Measurements from ENCODE around the gene C10orf105. TPM values are rescaled to one million over a fixed set of nuclear protein-coding genes. Genes with fewer than 3 reads are reported as not detected.

Gene C10orf105, protein sequence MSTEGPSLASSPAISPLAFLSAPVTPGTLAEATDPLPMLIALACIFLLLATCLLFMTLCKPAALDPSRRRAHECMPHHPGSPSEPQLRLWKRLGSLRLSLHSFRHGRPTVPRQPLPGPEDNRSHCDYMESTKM
- total RNA-seq: not detected in 2 replicates

DNA sequence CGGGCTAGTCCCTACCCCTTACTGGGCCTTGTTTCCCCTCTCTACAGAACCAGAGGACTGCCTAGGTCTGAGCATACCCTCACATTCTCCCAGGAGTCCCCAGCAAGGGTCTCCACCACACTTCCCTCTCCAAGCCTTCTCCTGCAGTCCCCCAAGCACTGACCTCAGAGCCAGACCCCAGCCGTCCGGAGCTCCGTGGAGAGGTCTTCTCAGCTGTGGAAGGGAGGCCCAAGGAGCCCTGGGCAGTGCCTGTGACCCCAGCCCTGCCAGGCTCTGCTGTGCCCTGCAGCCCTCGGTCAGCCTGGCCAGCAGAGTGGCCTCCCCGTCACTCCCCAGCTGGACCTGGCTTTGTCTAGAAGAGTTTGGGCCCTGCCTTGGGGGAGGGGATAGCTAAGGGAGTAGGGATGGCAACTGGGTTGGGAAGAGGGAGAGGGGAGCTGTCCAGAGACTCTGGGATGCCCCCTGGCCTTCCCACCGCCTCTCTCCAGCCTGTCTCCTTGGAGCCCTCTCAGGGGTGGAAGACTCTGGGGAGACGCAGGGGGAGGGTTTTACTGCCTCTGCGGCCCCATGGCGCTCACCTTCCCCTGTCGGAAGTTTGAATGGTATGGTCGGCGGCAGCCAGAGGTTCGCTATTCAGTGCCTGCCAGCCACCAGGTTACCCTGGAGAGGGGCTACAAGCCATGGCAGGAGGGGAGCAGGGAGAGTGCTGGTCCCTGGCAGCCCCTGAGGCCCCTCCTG lies at the start of gene C10orf105:
C10orf105 (minus strand) TSS at position 315 of the 738 bp plus-strand sequence. CDS start 3,441 bp downstream, outside the sequence.

Other genes with a start within 250 kb of the C10orf105 start
- 2.8 and 17.6 TPM in 2 replicates for gene VSIR, start 53.7 kb upstream of the C10orf105 start, total RNA-seq
- 475 and 1,582 TPM in 2 replicates for gene PSAP, start 131.5 kb upstream of the C10orf105 start, total RNA-seq
- gene CHST3, start 244.6 kb upstream of the C10orf105 start, total RNA-seq: 31.9 and 45.5 TPM in 2 replicates